SK-N-SH (cell line): Measurements from ENCODE around the gene IL20.

Experiments
- EP300 ChIP-seq, 2 experiments: IDR thresholded peaks; 2 replicates each; pipeline versions ENCODE4 v1.4.0 to v1.6.1; 2012; ENCODE audit warnings: borderline replicate concordance in 1 of 2, low read depth in 1 of 2, low read length in 1 of 2
- EZH2phosphoT487 ChIP-seq: fragments of 200-600 bp; sonication (generic); IDR thresholded peaks from 2 replicates; pipeline ENCODE4 v1.6.1; 2017; ENCODE audit warnings: low read depth, mixed run types, mild to moderate bottlenecking, antibody characterized with exemption, moderate library complexity, borderline replicate concordance
- GABPA ChIP-seq: IDR thresholded peaks from 2 replicates; pipeline ENCODE4 v1.4.0; 2012; ENCODE audit warnings: low read depth, mild to moderate bottlenecking
- MAX ChIP-seq: IDR thresholded peaks from 2 replicates; pipeline ENCODE4 v1.4.0; 2012; ENCODE audit warnings: low read depth
- POLR2AphosphoS5 ChIP-seq: IDR thresholded peaks from 2 replicates; pipeline ENCODE4 v1.6.1; 2012; ENCODE audit warnings: low read depth, low read length
- RXRA ChIP-seq: IDR thresholded peaks from 2 replicates; pipeline ENCODE4 v1.4.0; 2012; ENCODE audit warnings: low read depth, mild to moderate bottlenecking, borderline replicate concordance
- SMC3 ChIP-seq: IDR thresholded peaks from 2 replicates; pipeline ENCODE4 v1.6.1; 2012; ENCODE audit warnings: low read depth, low read length, improper control_type of control experiment
- TAF1 ChIP-seq: IDR thresholded peaks from 2 replicates; pipeline ENCODE4 v1.6.1; 2012; ENCODE audit warnings: low read depth, mild to moderate bottlenecking, low read length, moderate library complexity, borderline replicate concordance
- TF ChIP-seq, protein P1 (sequence below): fragments of 200-600 bp; sonication (generic); IDR thresholded peaks from 2 replicates; pipeline ENCODE4 v1.6.1; 2017; ENCODE audit warnings: antibody characterized with exemption, mild to moderate bottlenecking, moderate library complexity

GRCh38 chr1:206859082-206859521, 6.3 kb upstream of the IL20 start:
- TF ChIP-seq, protein P1, sequence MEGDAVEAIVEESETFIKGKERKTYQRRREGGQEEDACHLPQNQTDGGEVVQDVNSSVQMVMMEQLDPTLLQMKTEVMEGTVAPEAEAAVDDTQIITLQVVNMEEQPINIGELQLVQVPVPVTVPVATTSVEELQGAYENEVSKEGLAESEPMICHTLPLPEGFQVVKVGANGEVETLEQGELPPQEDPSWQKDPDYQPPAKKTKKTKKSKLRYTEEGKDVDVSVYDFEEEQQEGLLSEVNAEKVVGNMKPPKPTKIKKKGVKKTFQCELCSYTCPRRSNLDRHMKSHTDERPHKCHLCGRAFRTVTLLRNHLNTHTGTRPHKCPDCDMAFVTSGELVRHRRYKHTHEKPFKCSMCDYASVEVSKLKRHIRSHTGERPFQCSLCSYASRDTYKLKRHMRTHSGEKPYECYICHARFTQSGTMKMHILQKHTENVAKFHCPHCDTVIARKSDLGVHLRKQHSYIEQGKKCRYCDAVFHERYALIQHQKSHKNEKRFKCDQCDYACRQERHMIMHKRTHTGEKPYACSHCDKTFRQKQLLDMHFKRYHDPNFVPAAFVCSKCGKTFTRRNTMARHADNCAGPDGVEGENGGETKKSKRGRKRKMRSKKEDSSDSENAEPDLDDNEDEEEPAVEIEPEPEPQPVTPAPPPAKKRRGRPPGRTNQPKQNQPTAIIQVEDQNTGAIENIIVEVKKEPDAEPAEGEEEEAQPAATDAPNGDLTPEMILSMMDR, result no peak
- TF ChIP-seq EZH2phosphoT487 (no peak), GABPA (no peak), POLR2AphosphoS5 (no peak), MAX (no peak), TAF1 (no peak), EP300 (IDR thresholded peaks at IDR 0.05; ENCODE audit: borderline replicate concordance in 1 of 2, low read depth in 1 of 2, low read length in 1 of 2) (no peak), SMC3 (no peak), RXRA (no peak)
